ENCODE results near the gene TPST2.

TPST2 gene

GRCh38 chr22:26553056-26553752 lies 36.7 kb downstream of the TPST2 start:
- DNase-seq = peak; percentile 92

- DNase-seq = peak; percentile 69
These were observed 37.5 kb downstream of the TPST2 start for GRCh38 chr22:26552466-26552865.

GRCh38 chr22:26551568-26551967 lies 38.4 kb downstream of the TPST2 start:
- DNase-seq = no peak

- peak; percentile 91 for DNase-seq
These were observed 39.4 kb downstream of the TPST2 start for GRCh38 chr22:26550498-26551033.

- DNase-seq = no peak
These were observed 39.9 kb downstream of the TPST2 start for GRCh38 chr22:26549902-26550497.

GRCh38 chr22:26548984-26549383 lies 40.9 kb downstream of the TPST2 start:
- DNase-seq = no peak

- DNase-seq = no peak
These were observed 41.6 kb downstream of the TPST2 start for GRCh38 chr22:26548303-26548702.

GRCh38 chr22:26547837-26548236 lies 42.1 kb downstream of the TPST2 start:
- no peak for DNase-seq

GRCh38 chr22:26547426-26547825 lies 42.5 kb downstream of the TPST2 start:
- DNase-seq = no peak

- DNase-seq = no peak
These were observed 43.6 kb downstream of the TPST2 start for GRCh38 chr22:26546282-26546681.

GRCh38 chr22:26545827-26546226 lies 44.1 kb downstream of the TPST2 start:
- no peak for DNase-seq

GRCh38 chr22:26545385-26545784 lies 44.5 kb downstream of the TPST2 start:
- no peak for DNase-seq

GRCh38 chr22:26544489-26544888 lies 45.4 kb downstream of the TPST2 start:
- no peak for DNase-seq

GRCh38 chr22:26542831-26543230 lies 47.1 kb downstream of the TPST2 start:
- DNase-seq = no peak

- no peak for DNase-seq
These were observed 48.6 kb downstream of the TPST2 start for GRCh38 chr22:26541167-26541819.

- no peak for DNase-seq
These were observed 49.8 kb downstream of the TPST2 start for GRCh38 chr22:26540119-26540518.

- no peak for DNase-seq
These were observed 53.2 kb downstream of the TPST2 start for GRCh38 chr22:26536762-26537134.

GRCh38 chr22:26536056-26536761 lies 53.7 kb downstream of the TPST2 start:
- no peak for DNase-seq

GRCh38 chr22:26535603-26535908 lies 54.4 kb downstream of the TPST2 start:
- no peak for DNase-seq

GRCh38 chr22:26534874-26535602 lies 54.9 kb downstream of the TPST2 start:
- no peak for DNase-seq

GRCh38 chr22:26534171-26534855 lies 55.6 kb downstream of the TPST2 start:
- no peak for DNase-seq

GRCh38 chr22:26529345-26529744 lies 60.6 kb downstream of the TPST2 start:
- DNase-seq = no peak
